Measurements from ENCODE around the gene SHISA5.

- TF ChIP-seq CTCF (IDR thresholded peaks at IDR 0.05): no peak
- no peak for TF ChIP-seq EP300 (IDR thresholded peaks at IDR 0.05)
- no peak for TF ChIP-seq POLR2A (IDR thresholded peaks at IDR 0.05)
These were observed 37.4 kb downstream of the SHISA5 start for GRCh38 chr3:48466386-48467109.

Measured in ovary (tissue), 3 donors.